ENCODE data around the gene APIP.

APIP gene

GRCh38 chr11:34928960-34929680 lies 12.9 kb upstream of the APIP start:
- Histone ChIP-seq H3K27me3 (replicated peaks; ENCODE audit: control insufficient read depth, insufficient read depth, low read length) (no peaks in the 10 kb centered on the region), H3K36me3 (ENCODE audit: control insufficient read depth, insufficient read depth, low read length) (peaks cover 2% of the 10 kb centered on the region), H3K4me3 (replicated peaks; ENCODE audit: low read depth, low read length) (no peak overlapping the region)
- DNase-seq (ENCODE audit: extremely low read depth, insufficient read length): no peak
- no peak for TF ChIP-seq CTCF (IDR thresholded peaks at IDR 0.05; ENCODE audit: insufficient read depth, low read length, poor library complexity, severe bottlenecking)

- no peak for DNase-seq (ENCODE audit: extremely low read depth, insufficient read length)
- TF ChIP-seq CTCF (IDR thresholded peaks at IDR 0.05; ENCODE audit: insufficient read depth, low read length, poor library complexity, severe bottlenecking): no peak
- Histone ChIP-seq H3K27me3 (replicated peaks; ENCODE audit: control insufficient read depth, insufficient read depth, low read length) (no peaks in the 10 kb centered on the region), H3K4me3 (replicated peaks; ENCODE audit: low read depth, low read length) (no peak overlapping the region), H3K36me3 (ENCODE audit: control insufficient read depth, insufficient read depth, low read length) (peaks cover 1% of the 10 kb centered on the region)
These were observed 12.2 kb upstream of the APIP start for GRCh38 chr11:34928268-34928959.

GRCh38 chr11:34926831-34927132 lies 10.6 kb upstream of the APIP start:
- TF ChIP-seq CTCF (IDR thresholded peaks at IDR 0.05; ENCODE audit: insufficient read depth, low read length, poor library complexity, severe bottlenecking): no peak
- no peaks in the 10 kb centered on the region for H3K36me3 ChIP-seq (ENCODE audit: control insufficient read depth, insufficient read depth, low read length)
- DNase-seq (ENCODE audit: extremely low read depth, insufficient read length): no peak
- H3K4me3 ChIP-seq (replicated peaks; ENCODE audit: low read depth, low read length): no peak overlapping the region
- H3K27me3 ChIP-seq (replicated peaks; ENCODE audit: control insufficient read depth, insufficient read depth, low read length): no peaks in the 10 kb centered on the region

GRCh38 chr11:34926101-34926830 lies 10.1 kb upstream of the APIP start:
- Histone ChIP-seq H3K27me3 (replicated peaks; ENCODE audit: control insufficient read depth, insufficient read depth, low read length) (no peaks in the 10 kb centered on the region), H3K4me3 (replicated peaks; ENCODE audit: low read depth, low read length) (no peak overlapping the region), H3K36me3 (ENCODE audit: control insufficient read depth, insufficient read depth, low read length) (no peaks in the 10 kb centered on the region)
- DNase-seq (ENCODE audit: extremely low read depth, insufficient read length): peak; percentile 25
- TF ChIP-seq CTCF (IDR thresholded peaks at IDR 0.05; ENCODE audit: insufficient read depth, low read length, poor library complexity, severe bottlenecking): peak; percentile 65

- Histone ChIP-seq H3K27me3 (replicated peaks; ENCODE audit: control insufficient read depth, insufficient read depth, low read length) (no peaks in the 10 kb centered on the region), H3K36me3 (ENCODE audit: control insufficient read depth, insufficient read depth, low read length) (no peaks in the 10 kb centered on the region), H3K4me3 (replicated peaks; ENCODE audit: low read depth, low read length) (no peak overlapping the region)
- TF ChIP-seq CTCF (IDR thresholded peaks at IDR 0.05; ENCODE audit: insufficient read depth, low read length, poor library complexity, severe bottlenecking): no peak
- no peak for DNase-seq (ENCODE audit: extremely low read depth, insufficient read length)
These were observed 8.5 kb upstream of the APIP start for GRCh38 chr11:34924714-34925113.

Data from GM06990 (cell line).